ENCODE results near the gene MED15.
A peak's percentile ranks its signal among the peaks of the same experiment; 100 is the strongest.

Gene MED15

DNA sequence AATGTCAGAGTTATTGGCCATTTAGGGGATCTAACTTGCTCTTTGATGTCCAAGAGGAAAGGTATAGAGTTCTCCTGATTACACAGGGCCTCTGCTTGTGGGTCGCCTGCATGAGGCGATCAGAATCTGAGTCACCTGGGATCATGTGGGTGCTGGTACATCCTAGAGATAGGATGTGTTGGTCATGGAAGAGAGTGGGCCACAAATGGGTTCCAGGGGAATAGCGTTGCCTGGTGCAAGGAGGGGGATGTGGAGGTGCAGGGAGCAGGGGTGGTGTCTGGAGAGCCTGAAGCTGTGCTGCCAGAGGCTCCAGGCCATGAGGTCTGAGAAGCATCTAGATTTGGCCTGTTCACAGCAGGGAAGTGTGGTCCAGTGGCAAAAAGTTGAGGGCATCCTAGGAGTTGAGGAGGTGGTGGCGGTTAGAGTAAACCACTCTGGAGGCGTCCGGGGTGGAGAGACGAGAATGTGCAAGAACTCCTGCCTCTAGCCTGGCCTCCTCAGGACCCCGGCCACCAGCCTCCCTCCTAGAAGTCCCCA is 92.8 kb downstream of the MED15 start:
- H3K27ac ChIP-seq = no peak overlapping the region
- TF ChIP-seq ZFX (IDR thresholded peaks at IDR 0.05; ENCODE audit: borderline replicate concordance) = no peak
- TF ChIP-seq, protein P1, sequence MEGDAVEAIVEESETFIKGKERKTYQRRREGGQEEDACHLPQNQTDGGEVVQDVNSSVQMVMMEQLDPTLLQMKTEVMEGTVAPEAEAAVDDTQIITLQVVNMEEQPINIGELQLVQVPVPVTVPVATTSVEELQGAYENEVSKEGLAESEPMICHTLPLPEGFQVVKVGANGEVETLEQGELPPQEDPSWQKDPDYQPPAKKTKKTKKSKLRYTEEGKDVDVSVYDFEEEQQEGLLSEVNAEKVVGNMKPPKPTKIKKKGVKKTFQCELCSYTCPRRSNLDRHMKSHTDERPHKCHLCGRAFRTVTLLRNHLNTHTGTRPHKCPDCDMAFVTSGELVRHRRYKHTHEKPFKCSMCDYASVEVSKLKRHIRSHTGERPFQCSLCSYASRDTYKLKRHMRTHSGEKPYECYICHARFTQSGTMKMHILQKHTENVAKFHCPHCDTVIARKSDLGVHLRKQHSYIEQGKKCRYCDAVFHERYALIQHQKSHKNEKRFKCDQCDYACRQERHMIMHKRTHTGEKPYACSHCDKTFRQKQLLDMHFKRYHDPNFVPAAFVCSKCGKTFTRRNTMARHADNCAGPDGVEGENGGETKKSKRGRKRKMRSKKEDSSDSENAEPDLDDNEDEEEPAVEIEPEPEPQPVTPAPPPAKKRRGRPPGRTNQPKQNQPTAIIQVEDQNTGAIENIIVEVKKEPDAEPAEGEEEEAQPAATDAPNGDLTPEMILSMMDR (IDR thresholded peaks at IDR 0.05) = no peak

DNA sequence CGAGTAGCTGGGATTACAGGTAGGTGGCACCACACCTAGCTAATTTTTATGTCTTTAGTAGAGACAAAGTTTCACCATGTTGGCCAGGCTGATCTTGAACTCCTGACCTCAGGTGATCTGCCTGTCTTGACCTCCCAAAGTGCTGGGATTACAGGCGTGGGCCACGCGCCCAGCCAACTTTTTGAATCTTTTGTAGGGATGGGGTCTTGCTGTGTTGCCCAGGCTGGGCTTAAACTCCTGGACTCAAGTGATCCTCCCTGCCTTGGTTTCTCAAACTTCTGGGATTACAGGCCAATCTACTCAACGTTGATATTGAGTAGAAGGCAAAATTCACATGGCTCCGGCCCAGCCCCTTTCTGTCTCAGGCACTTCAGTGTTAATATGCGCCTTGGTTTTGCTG is 93.9 kb downstream of the MED15 start:
- TF ChIP-seq, protein P1 (IDR thresholded peaks at IDR 0.05) = no peak
- no peak for TF ChIP-seq ZFX (IDR thresholded peaks at IDR 0.05; ENCODE audit: borderline replicate concordance)
- H3K27ac ChIP-seq = no peak overlapping the region

DNA sequence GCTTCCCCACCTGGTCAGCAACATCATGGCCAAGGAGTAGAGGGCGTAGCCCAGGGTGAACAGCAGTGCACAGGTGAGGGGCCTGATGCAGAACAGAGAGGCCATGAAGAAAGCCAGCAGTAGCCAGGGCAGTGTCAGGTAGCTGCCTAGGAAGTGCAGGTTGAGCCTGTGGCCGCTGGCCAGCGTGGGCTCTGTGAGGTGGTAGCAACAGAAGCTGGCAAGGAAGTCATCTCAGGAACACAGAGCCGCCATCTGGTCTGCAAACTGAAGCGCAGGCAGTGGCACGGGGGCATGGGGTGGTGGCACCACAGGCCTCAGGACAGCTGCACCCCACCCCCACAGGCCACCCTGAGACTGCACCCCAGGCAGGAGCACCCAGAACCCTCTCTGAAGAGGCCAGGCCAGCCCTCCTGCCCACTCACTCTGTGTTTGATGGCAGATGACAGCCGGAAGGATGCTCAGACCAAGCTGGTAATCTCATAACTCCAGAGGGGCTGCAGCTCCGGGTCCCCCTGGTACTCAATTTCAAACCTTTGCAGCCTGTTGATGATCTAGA is 95.3 kb downstream of the MED15 start:
- no peak overlapping the region for H3K27ac ChIP-seq
- TF ChIP-seq, protein P1 (IDR thresholded peaks at IDR 0.05) = no peak

DNA sequence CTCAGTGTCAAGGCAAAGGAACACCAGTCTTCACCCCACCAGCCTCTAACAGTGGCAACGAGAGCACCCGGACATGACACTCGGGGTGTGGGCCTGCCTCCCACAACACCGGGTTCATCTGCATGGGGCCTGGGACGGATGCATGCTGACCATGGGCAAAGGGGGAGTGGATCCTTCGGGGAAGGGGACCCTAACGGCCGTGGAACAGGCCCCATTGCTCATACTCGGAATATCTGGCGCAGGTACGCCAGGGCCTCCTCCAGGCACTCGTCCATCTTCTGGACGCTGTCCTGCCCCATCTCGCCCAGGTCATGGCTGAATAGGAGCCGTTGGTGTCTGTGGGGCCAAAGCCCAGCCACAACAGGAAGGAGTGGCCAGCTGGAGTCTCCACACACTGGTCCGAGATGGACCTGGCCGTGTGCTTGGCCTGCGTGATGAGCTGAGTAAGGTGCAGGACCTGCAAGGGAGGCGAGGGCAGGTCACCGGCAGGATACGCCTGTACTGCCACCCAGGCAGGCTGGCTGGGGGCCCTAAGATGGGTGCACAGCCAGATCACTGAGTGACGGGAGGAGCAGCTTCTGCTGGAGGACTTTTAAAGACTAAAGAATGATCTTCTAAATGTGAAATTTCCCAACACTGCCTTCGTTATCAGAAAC is 96.8 kb downstream of the MED15 start:
- TF ChIP-seq ZFX (IDR thresholded peaks at IDR 0.05; ENCODE audit: borderline replicate concordance) = no peak
- no peak overlapping the region for H3K27ac ChIP-seq

DNA sequence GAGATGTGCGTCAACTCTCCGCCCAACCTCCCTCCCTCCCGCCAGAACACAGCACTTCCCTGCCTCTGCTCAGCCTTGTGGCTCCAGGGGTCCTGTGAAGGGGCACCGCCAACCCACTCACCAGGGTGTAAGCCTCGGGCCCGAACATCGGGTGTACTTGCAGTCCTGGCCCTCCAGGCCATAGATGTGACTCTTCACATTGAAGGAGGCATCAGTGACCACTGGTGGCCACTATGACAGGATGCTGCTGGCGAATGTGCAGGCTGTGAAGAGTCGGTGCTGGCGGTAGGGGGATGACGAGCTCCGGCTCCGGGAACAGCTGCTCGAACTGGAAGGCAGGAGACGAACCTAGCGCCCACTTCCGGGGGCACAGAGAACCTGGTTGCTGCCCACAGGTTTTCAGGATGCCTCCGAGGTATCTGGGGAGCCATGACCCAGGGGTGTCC is 97.4 kb downstream of the MED15 start:
- no peak overlapping the region for H3K27ac ChIP-seq
- TF ChIP-seq ZFX (IDR thresholded peaks at IDR 0.05; ENCODE audit: borderline replicate concordance) = no peak
- TF ChIP-seq, protein P1 (IDR thresholded peaks at IDR 0.05) = no peak

DNA sequence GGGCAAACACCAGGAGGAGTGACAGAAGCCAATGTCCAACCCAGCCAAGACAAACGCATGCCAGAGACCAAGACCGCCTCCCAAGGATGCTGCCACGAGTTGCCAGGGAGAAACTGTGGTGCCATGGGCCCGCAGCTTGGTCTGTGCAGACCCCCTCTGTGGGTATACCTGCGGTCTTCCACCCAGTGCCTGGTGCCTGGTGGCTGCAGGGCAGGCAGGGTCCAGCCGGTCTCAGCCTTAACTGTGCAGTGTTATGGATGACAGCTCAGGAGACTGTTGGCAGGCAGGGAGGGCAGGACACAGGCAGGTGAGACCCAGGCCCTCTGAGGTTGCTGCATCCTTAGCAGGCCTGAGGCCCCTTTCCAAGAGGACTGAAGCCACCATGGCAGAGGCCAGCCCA is 97.9 kb downstream of the MED15 start:
- H3K27ac ChIP-seq = no peak overlapping the region
- TF ChIP-seq, protein P1 (IDR thresholded peaks at IDR 0.05) = no peak
- no peak for TF ChIP-seq ZFX (IDR thresholded peaks at IDR 0.05; ENCODE audit: borderline replicate concordance)

DNA sequence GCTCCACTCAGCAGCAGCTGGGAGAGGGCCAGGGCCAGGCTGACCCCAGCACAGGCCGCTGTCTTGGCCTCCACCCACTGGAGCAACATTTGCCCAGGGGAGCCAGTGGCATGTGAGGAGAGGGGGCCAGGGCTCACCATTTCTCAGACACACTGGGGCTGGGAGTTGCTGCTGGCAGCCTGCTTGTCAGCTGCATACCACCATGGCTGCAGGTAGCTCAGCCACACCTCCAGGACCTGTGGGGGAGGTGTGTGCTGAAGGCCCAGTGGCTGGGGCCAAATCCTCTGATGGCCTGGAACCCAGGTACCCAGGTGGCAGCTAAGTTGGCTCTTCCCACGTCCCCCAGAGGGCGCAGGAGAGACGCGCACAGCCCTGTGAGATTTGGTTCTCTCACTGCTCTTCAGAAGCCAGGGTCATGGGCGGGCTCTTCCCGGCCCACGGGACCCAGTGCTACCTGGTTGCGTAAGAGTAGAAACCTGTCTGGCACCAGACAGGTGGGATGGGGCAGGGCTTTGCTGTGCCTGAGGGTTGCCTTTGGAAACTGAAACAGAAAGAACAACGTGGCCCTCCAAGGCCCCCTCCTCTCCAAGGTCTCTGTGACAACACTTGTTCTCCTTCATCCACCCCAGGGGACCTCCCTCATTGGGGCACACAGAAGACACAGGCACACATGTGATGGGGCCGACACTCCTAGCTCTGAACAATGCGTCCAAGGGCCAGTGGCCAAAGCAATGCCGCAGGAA is 98.8 kb downstream of the MED15 start:
- no peak for TF ChIP-seq ZFX (IDR thresholded peaks at IDR 0.05; ENCODE audit: borderline replicate concordance)
- TF ChIP-seq, protein P1 (IDR thresholded peaks at IDR 0.05) = peak; percentile 93
- no peak overlapping the region for H3K27ac ChIP-seq

All from 22Rv1 (cell line).